ENCODE data around the gene ZNF791.
A peak's percentile ranks its signal among the peaks of the same experiment; 100 is the strongest.

Gene ZNF791

DNA sequence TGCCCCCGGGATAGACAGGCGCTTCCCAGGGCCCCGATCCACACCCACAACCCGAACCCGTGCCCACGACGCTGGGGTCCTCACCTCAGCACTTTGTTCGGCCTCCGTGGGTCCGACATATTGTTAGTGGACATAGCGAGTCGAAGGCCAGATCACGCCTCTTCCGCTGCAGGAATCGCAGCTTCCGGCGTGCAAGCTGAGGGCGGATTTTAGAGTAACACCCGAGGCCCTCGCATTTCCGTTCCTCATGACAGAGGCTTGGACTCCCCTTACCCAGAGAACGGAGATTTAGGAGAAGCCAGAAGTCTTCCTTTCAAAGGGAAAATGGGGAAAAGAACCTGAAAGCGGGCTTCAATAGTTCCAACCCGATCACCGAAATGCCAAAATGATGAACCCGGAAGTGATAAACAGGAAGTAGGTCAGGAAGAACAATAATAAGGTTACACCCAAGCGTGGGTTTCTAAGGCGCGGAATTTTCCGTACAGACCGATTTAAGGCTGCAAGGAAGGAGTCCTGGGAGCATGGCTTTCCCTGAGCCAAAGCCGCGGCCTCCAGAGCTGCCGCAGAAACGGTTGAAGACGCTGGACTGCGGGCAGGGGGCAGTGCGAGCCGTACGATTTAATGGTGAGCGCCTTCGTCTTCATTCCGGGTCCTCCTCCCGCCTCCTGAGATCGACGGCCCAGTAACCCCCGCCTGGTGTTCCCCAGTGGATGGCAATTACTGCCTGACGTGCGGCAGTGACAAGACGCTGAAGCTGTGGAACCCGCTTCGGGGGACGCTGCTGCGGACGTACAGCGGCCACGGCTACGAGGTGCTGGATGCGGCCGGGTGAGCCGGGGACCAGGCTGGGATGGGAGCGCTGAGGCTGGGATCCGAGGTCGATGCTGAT lies 58.8 kb downstream of the ZNF791 start (continued):
- TF ChIP-seq HOXD13 (CRISPR knock-in tag; IDR thresholded peaks at IDR 0.05; ENCODE audit: borderline replicate concordance) (no peak), ZIC2 (tag by site-specific recombination; IDR thresholded peaks at IDR 0.05) (no peak), SP2 (tag by site-specific recombination; IDR thresholded peaks at IDR 0.05) (peak; percentile 76), ZNF433 (tag by site-specific recombination; IDR thresholded peaks at IDR 0.05; ENCODE audit: low read depth) (no peak), ZNF626 (tag by site-specific recombination; IDR thresholded peaks at IDR 0.05) (no peak), ZNF558 (tag by site-specific recombination; IDR thresholded peaks at IDR 0.05) (peak; percentile 74; the same call in 1 of the 2 replicates), ZNF239 (tag by site-specific recombination; IDR thresholded peaks at IDR 0.05) (no peak), SETDB1 (IDR thresholded peaks at IDR 0.05; ENCODE audit: insufficient read length, low read length) (no peak), ZBTB48 (tag by site-specific recombination; IDR thresholded peaks at IDR 0.05) (no peak; the same call in 1 of the 2 replicates), ZBTB20 (tag by site-specific recombination; IDR thresholded peaks at IDR 0.05) (0 out of 2 replicates have a peak, but pooled peaks have one; percentile 36), ZNF157 (tag by site-specific recombination; IDR thresholded peaks at IDR 0.05) (no peak), ZNF747 (tag by site-specific recombination; IDR thresholded peaks at IDR 0.05) (no peak), GLI4 (tag by site-specific recombination; IDR thresholded peaks at IDR 0.05) (no peak), ZNF843 (tag by site-specific recombination; IDR thresholded peaks at IDR 0.05) (peak; percentile 63), GFI1B (tag by site-specific recombination; IDR thresholded peaks at IDR 0.05) (no peak), ZNF548 (tag by site-specific recombination; IDR thresholded peaks at IDR 0.05) (no peak), ZNF560 (tag by site-specific recombination; IDR thresholded peaks at IDR 0.05; ENCODE audit: borderline replicate concordance) (no peak), ZNF350 (tag by site-specific recombination; IDR thresholded peaks at IDR 0.05) (no peak)
- TF ChIP-seq, protein P1, sequence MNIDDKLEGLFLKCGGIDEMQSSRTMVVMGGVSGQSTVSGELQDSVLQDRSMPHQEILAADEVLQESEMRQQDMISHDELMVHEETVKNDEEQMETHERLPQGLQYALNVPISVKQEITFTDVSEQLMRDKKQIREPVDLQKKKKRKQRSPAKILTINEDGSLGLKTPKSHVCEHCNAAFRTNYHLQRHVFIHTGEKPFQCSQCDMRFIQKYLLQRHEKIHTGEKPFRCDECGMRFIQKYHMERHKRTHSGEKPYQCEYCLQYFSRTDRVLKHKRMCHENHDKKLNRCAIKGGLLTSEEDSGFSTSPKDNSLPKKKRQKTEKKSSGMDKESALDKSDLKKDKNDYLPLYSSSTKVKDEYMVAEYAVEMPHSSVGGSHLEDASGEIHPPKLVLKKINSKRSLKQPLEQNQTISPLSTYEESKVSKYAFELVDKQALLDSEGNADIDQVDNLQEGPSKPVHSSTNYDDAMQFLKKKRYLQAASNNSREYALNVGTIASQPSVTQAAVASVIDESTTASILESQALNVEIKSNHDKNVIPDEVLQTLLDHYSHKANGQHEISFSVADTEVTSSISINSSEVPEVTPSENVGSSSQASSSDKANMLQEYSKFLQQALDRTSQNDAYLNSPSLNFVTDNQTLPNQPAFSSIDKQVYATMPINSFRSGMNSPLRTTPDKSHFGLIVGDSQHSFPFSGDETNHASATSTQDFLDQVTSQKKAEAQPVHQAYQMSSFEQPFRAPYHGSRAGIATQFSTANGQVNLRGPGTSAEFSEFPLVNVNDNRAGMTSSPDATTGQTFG (tag by site-specific recombination; IDR thresholded peaks at IDR 0.05; ENCODE audit: borderline replicate concordance), result 0 out of 2 replicates have a peak, but pooled peaks have one; percentile 60
- TF ChIP-seq, protein P2, sequence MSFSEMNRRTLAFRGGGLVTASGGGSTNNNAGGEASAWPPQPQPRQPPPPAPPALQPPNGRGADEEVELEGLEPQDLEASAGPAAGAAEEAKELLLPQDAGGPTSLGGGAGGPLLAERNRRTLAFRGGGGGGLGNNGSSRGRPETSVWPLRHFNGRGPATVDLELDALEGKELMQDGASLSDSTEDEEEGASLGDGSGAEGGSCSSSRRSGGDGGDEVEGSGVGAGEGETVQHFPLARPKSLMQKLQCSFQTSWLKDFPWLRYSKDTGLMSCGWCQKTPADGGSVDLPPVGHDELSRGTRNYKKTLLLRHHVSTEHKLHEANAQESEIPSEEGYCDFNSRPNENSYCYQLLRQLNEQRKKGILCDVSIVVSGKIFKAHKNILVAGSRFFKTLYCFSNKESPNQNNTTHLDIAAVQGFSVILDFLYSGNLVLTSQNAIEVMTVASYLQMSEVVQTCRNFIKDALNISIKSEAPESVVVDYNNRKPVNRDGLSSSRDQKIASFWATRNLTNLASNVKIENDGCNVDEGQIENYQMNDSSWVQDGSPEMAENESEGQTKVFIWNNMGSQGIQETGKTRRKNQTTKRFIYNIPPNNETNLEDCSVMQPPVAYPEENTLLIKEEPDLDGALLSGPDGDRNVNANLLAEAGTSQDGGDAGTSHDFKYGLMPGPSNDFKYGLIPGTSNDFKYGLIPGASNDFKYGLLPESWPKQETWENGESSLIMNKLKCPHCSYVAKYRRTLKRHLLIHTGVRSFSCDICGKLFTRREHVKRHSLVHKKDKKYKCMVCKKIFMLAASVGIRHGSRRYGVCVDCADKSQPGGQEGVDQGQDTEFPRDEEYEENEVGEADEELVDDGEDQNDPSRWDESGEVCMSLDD (tag by site-specific recombination; IDR thresholded peaks at IDR 0.05), result no peak
- TF ChIP-seq, protein P3, sequence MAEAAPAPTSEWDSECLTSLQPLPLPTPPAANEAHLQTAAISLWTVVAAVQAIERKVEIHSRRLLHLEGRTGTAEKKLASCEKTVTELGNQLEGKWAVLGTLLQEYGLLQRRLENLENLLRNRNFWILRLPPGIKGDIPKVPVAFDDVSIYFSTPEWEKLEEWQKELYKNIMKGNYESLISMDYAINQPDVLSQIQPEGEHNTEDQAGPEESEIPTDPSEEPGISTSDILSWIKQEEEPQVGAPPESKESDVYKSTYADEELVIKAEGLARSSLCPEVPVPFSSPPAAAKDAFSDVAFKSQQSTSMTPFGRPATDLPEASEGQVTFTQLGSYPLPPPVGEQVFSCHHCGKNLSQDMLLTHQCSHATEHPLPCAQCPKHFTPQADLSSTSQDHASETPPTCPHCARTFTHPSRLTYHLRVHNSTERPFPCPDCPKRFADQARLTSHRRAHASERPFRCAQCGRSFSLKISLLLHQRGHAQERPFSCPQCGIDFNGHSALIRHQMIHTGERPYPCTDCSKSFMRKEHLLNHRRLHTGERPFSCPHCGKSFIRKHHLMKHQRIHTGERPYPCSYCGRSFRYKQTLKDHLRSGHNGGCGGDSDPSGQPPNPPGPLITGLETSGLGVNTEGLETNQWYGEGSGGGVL (tag by site-specific recombination; IDR thresholded peaks at IDR 0.05), result no peak
- TF ChIP-seq, protein P4, sequence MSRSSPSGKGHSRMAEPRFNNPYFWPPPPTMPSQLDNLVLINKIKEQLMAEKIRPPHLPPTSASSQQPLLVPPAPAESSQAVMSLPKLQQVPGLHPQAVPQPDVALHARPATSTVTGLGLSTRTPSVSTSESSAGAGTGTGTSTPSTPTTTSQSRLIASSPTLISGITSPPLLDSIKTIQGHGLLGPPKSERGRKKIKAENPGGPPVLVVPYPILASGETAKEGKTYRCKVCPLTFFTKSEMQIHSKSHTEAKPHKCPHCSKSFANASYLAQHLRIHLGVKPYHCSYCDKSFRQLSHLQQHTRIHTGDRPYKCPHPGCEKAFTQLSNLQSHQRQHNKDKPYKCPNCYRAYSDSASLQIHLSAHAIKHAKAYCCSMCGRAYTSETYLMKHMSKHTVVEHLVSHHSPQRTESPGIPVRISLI (tag by site-specific recombination; IDR thresholded peaks at IDR 0.05), result no peak
- TF ChIP-seq, protein P5, sequence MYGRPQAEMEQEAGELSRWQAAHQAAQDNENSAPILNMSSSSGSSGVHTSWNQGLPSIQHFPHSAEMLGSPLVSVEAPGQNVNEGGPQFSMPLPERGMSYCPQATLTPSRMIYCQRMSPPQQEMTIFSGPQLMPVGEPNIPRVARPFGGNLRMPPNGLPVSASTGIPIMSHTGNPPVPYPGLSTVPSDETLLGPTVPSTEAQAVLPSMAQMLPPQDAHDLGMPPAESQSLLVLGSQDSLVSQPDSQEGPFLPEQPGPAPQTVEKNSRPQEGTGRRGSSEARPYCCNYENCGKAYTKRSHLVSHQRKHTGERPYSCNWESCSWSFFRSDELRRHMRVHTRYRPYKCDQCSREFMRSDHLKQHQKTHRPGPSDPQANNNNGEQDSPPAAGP (tag by site-specific recombination; IDR thresholded peaks at IDR 0.05), result peak; percentile 96
- TF ChIP-seq, protein P6, sequence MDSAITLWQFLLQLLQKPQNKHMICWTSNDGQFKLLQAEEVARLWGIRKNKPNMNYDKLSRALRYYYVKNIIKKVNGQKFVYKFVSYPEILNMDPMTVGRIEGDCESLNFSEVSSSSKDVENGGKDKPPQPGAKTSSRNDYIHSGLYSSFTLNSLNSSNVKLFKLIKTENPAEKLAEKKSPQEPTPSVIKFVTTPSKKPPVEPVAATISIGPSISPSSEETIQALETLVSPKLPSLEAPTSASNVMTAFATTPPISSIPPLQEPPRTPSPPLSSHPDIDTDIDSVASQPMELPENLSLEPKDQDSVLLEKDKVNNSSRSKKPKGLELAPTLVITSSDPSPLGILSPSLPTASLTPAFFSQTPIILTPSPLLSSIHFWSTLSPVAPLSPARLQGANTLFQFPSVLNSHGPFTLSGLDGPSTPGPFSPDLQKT (IDR thresholded peaks at IDR 0.05; ENCODE audit: borderline replicate concordance, low read depth, low read length), result no peak
- TF ChIP-seq, protein P7, sequence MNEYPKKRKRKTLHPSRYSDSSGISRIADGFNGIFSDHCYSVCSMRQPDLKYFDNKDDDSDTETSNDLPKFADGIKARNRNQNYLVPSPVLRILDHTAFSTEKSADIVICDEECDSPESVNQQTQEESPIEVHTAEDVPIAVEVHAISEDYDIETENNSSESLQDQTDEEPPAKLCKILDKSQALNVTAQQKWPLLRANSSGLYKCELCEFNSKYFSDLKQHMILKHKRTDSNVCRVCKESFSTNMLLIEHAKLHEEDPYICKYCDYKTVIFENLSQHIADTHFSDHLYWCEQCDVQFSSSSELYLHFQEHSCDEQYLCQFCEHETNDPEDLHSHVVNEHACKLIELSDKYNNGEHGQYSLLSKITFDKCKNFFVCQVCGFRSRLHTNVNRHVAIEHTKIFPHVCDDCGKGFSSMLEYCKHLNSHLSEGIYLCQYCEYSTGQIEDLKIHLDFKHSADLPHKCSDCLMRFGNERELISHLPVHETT (tag by site-specific recombination; IDR thresholded peaks at IDR 0.05), result peak; percentile 100

Data from HEK293 (cell line).